Rectal smooth muscle tissue (tissue), 1 donor: ENCODE data around the gene FYB1.
A peak's percentile ranks its signal among the peaks of the same experiment; 100 is the strongest.

Experiments used
- H3K27ac ChIP-seq: one replicate; pipeline ENCODE4 v1.7.0; 2013; ENCODE audit warnings: low read depth, low read length, inconsistent platforms
- H3K27me3 ChIP-seq: one replicate; pipeline ENCODE4 v1.7.0; 2013; ENCODE audit warnings: low read length; ENCODE audit not compliant: control insufficient read depth, insufficient read depth
- H3K36me3 ChIP-seq: one replicate; pipeline ENCODE4 v1.7.0; 2013; ENCODE audit warnings: low read length; ENCODE audit not compliant: control insufficient read depth, insufficient read depth
- H3K4me1 ChIP-seq: one replicate; pipeline ENCODE4 v1.7.0; 2013; ENCODE audit warnings: low read length; ENCODE audit not compliant: control insufficient read depth, insufficient read depth
- H3K4me3 ChIP-seq: one replicate; pipeline ENCODE4 v1.7.0; 2013; ENCODE audit warnings: low read length
- H3K9ac ChIP-seq: one replicate; pipeline ENCODE4 v1.7.0; 2013; ENCODE audit warnings: low read length

FYB1 gene

DNA sequence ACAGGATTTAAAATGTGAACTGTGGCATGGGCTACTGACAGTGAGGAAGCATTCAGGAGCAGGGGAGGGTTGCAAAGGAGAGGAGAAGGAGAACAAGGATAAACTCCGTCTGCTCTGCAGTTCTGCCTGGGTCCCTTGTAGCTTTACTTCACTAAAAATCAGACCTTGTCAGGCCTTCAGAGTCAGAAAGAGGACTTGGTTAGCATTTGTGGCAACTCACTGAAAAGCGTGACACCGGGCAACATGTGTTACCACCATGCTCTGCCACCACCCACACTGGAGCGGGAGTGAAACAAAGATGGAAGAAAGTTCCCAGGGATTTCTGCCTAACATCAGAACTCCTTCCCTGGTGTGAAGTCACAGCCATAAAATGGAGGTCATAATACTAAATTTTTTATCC, 19.3 kb downstream of the FYB1 start:
- Histone ChIP-seq H3K9ac (no peak overlapping the region), H3K36me3 (no peaks in the 10 kb centered on the region), H3K27me3 (no peaks in the 10 kb centered on the region), H3K4me3 (peak overlapping the region; percentile 40), H3K4me1 (no peaks in the 10 kb centered on the region), H3K27ac (no peak overlapping the region)

DNA sequence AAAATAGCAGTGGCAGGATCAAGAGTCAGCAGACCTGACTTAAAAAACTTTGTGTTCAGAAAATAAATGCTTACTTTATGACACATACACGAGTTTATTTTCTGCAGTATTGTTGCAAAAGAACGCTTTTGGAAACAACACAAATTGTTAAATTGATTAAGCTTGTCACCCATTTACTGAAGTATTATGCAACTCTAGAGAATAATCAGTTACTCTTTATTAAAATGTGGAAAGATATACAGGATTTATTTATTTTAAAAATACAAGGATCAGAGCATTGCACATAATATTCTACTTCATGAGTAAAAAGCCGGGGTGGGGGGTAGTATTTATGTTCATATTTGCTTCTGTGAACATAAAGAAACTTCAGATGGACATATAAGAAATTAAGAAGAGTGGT, 20.0 kb downstream of the FYB1 start:
- H3K36me3 ChIP-seq: no peaks in the 10 kb centered on the region
- no peaks in the 10 kb centered on the region for H3K27me3 ChIP-seq
- H3K27ac ChIP-seq: no peak overlapping the region
- H3K9ac ChIP-seq: no peak overlapping the region
- H3K4me3 ChIP-seq: no peak overlapping the region
- H3K4me1 ChIP-seq: no peaks in the 10 kb centered on the region

DNA sequence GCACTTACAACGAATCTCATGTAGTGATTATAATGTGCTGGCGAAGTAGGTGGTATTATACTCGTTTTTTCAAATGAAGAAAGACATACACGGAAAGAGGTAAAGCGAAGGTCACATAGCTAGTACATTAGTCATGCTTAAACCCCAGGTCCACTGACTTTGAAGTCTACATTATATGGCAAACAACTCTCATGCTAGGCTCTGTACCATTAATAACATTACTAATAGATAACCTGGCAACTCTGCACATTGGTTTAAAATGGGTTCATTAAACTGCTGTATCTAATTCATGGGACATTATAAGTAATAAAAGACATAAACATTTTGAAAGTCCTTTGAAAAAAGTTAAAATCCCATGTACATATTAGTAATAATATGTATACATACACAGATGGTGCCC, 21.2 kb downstream of the FYB1 start:
- H3K4me3 ChIP-seq: no peak overlapping the region

DNA sequence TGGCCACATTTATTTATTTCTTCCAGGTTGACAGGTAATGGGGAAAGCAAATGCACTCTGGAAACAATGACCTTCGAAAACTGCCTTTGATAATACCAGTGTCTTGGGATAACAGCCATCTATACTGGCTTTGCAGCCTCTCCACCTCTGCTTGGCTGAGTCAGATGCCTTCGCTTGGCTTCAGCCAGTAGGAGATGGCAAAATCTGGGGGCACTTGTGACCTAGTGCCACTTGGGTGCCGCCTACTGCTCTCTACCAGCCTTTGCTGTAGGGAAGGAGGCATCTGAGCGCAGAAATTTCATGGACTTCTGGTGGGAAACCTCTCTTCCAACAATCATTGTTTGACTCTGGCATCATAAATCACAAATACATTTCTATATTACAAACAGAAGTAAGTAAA, 21.8 kb downstream of the FYB1 start:
- Histone ChIP-seq H3K4me3 (no peak overlapping the region), H3K27me3 (no peaks in the 10 kb centered on the region), H3K36me3 (no peaks in the 10 kb centered on the region), H3K27ac (no peak overlapping the region), H3K9ac (no peak overlapping the region), H3K4me1 (no peaks in the 10 kb centered on the region)

More for the DNA sequence above, 21.2 kb downstream of the FYB1 start:
- Histone ChIP-seq H3K4me1 (no peaks in the 10 kb centered on the region), H3K36me3 (no peaks in the 10 kb centered on the region), H3K27me3 (no peaks in the 10 kb centered on the region), H3K27ac (no peak overlapping the region), H3K9ac (no peak overlapping the region)

DNA sequence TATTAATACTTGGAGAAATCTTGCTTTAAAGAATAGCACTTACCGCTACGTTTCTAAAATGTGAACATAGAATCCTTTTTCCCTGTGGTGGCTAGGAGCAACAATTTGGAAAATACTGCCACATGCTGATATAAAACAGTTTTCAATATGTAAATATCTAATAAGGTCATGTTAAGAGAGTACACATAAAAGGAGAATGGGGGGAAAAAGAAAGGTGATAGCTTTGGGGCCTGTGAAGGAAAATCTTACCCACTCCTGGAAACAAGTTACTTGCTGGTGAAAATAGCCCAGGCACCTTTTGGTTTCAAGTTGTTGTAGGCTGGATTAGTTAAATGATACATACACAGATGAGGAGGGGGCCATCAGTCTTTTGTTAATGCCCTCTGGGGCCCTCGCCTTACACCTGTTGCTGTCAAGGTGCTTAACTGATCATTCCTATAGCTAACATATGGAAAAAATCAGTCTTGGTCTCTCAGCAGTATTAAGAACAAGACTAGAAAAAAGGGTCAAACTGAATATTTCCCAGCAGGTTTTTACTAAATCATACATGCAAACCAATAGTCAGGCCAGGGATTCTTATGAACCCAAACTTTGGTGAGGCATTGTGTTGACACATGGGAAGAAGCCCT, 24.1 kb downstream of the FYB1 start:
- H3K9ac ChIP-seq: no peak overlapping the region
- H3K27ac ChIP-seq: no peak overlapping the region
- H3K27me3 ChIP-seq: no peaks in the 10 kb centered on the region
- no peak overlapping the region for H3K4me3 ChIP-seq
- H3K4me1 ChIP-seq: no peaks in the 10 kb centered on the region
- H3K36me3 ChIP-seq: no peaks in the 10 kb centered on the region

DNA sequence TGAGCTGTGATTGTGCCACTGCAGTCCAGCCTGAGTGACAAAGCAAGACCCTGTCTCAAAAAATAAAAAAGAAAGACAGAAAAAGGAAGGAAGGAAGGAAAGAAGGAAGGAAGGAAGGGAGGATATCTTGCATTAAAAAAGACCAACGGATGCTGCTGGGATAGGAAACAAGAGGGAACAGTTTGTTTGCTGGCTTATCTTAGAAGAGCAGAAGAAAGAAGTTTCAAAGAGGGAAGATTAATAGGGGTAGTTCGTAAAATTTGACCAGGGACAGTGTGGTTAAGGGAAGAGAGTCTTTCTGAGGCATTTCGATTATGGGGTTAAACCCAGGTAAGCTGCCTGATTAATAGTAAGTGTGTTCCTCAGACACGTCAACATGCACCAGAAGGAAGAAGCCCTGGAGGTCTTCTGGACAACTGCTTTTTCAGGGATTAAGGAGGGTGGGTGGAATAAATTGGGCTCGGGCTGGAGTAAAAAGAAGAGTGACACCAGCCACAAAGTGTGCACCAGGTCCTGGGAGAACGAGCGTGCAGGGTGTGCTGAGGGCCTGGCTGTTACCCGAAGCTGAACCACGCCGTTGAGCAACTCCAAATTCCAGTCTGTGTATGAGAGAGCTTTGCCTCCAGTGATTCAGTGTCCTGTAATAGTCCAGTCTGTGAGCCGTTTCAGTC, 24.8 kb downstream of the FYB1 start:
- no peak overlapping the region for H3K27ac ChIP-seq
- H3K4me3 ChIP-seq: no peak overlapping the region
- no peak overlapping the region for H3K9ac ChIP-seq
- no peaks in the 10 kb centered on the region for H3K36me3 ChIP-seq
- H3K4me1 ChIP-seq: no peaks in the 10 kb centered on the region
- H3K27me3 ChIP-seq: no peaks in the 10 kb centered on the region

DNA sequence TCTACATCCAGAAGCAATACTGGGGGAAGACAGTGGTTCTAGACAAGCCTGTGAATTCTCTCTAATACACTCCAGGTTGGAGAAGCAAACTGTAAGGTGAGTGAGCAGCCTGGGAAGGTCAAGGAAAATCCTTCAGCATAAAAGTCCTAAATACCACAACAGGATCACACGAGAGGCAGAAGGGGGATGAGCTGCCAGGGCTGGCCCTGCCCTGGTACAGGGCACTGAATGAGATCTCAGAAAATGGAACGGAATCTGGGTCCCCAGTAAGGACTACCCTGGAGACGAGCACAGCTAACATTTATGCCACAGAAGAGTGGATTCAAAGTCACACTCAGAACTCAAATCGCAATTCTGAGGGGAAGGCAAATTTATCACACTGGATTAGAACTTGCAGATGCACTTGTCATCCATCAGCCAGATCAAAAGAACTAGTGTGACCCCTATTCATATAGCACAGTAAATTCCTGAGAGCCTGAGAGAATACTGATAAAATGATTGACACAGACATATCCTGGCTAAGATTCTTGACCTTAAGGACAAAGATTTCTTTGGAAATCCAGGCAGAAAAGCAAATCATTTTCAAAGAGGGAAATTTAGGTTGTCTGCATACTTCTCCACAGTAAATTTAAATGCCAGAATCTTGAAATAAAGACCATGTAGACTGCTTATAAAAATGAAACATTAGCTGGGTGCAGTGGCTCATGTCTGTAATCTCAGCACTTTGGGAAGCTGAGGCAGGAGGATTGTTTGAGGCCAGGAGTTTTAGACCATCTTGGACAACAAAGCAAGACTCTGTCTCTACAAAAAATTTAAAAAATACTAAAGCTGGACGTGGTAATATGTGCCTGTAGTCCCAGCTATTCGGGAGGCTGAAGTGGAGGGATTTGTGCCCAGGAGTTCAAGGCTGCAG, 25.6 kb downstream of the FYB1 start:
- Histone ChIP-seq H3K27ac (no peak overlapping the region), H3K27me3 (no peaks in the 10 kb centered on the region), H3K4me1 (no peaks in the 10 kb centered on the region), H3K36me3 (no peaks in the 10 kb centered on the region), H3K9ac (no peak overlapping the region), H3K4me3 (no peak overlapping the region)

DNA sequence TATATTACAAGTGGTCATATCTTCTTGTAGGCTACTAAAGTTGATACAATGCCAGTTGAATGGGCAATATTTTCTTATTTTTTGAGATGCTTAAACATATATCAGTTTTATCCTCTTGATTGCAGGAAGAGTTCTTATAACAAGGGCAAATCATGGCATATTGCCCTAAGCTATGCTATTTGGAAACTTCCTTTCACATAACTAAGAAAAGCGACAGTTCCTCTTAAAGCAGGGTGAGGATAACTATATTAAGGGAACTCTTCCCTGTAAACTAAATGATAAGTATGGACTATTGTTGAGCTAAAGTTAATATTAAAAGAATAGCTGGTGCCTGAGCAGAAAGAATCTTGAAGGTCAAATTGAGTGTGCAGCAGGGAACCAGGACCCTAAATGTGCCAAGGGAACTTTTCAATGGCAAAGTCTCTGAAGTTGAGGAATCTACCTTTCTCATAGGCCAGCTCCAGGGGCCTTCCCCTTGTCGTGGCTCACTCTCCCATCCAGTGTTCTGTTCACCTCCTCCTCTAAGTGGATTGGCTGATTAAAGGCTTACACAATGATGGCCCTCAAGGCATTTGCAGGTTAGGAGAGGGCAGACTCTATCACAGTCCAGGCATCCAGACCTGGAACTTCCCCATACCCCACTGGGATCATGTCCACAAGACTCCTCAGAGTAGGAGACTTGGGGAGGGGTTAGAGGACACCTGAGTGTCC, 26.8 kb downstream of the FYB1 start:
- H3K9ac ChIP-seq: no peak overlapping the region
- H3K36me3 ChIP-seq: no peaks in the 10 kb centered on the region
- H3K27me3 ChIP-seq: no peaks in the 10 kb centered on the region
- no peaks in the 10 kb centered on the region for H3K4me1 ChIP-seq
- H3K27ac ChIP-seq: no peak overlapping the region
- no peak overlapping the region for H3K4me3 ChIP-seq

DNA sequence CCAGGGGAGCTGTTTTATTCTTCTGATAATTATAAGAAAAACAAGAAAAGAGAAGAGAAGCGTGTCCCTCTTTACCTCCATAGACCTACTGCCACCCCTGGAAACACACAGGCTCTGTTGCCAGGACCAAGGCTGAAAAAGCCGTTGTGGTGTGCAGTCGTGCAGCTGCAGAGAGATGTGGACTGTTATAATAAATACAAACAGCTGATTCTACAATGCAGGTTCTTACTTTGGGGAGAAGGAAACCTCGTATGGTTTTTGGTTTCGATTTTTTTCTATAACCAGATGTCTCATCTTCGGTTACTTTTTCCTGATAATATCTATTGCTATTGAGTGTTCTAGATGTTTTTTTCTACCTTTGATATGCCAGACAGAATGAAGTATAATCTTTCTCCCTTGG, 28.1 kb downstream of the FYB1 start:
- H3K9ac ChIP-seq: no peak overlapping the region
- no peaks in the 10 kb centered on the region for H3K4me1 ChIP-seq
- no peaks in the 10 kb centered on the region for H3K27me3 ChIP-seq
- H3K36me3 ChIP-seq: no peaks in the 10 kb centered on the region
- no peak overlapping the region for H3K27ac ChIP-seq
- H3K4me3 ChIP-seq: no peak overlapping the region

DNA sequence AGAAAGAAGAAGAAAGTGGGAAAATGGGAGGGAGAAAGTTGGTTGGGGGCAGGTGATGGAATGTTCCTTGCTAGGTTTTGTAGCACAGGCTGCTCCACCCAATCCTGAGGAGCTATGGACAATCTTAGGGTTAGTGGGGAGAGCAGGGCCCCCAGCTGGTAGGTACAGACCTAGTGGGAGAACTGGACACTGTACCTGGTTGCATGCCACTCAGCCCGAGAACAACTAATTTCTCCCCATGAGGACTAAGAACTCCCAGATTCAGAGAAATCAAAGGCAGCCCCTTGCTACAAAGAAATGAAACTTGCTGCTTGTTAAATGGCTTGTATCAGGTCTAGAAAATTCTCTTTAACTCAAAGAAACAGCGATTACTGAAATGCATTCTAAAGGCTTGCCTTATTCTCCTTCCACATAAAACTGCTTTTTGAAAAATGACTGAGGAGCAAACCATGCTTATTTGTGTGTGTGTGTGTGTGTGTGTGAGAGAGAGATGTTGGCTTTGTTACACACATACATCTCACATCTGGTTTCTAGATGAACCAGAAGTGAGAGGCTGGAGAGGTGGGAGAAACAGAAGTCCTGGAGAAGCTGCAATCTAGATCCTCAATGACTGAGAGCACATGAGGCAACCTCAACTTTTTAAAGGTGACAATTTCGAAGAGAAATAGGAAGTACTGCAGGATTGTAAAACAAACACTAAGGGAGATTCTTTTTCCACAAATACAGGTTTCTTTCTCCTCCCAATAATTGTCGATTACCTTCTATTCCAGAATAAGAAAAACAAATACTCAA, 28.9 kb downstream of the FYB1 start:
- H3K9ac ChIP-seq: no peak overlapping the region
- no peak overlapping the region for H3K4me3 ChIP-seq
- H3K36me3 ChIP-seq: no peaks in the 10 kb centered on the region
- H3K4me1 ChIP-seq: no peaks in the 10 kb centered on the region
- H3K27me3 ChIP-seq: no peaks in the 10 kb centered on the region
- H3K27ac ChIP-seq: no peak overlapping the region

DNA sequence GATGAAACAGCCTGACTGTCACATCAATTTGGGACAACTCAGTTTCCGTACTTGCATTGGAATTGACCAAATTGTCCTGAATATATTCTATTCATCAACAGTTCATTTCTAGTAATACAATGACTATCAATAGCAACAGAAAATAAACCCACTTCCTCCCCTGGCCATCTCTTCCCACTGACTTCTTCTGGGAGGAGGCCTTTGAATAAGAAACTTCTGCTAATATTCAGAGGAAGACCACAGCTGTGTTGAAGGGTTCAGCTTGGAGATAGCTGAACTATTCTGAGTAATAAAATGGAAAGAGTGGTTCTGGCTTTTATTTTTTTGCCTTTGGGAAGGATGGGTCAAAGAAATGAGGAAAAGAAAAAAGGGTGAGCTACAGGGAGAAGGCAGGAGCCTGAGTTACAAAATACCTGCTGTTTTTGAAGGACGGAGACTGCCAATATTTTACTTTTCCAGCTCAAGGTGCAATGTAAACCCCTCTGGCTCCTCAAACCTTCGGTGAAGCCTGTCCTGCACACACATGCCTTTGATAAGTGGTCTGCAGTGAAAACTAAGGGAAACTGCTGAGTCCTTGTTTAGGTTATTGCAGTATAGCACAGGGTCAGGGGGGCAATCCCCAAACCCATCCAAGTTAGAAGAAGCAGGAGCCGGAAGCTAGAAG, 29.9 kb downstream of the FYB1 start:
- H3K4me3 ChIP-seq: no peak overlapping the region
- no peaks in the 10 kb centered on the region for H3K27me3 ChIP-seq
- H3K9ac ChIP-seq: no peak overlapping the region
- H3K27ac ChIP-seq: no peak overlapping the region
- no peaks in the 10 kb centered on the region for H3K4me1 ChIP-seq
- no peaks in the 10 kb centered on the region for H3K36me3 ChIP-seq
